ENCODE measurements around the gene MCTP2. TPM values are rescaled to one million over a fixed set of nuclear protein-coding genes. Genes with fewer than 3 reads are reported as not detected.

Gene MCTP2
- total and polyA plus RNA-seq, 2 of the 8 experiments (the other 6 are each of a cell fraction or from before 2014, with no cell fraction given): 3.4 to 4.5 TPM

GRCh38 chr15:94359716-94360115 is 128.4 kb downstream of the MCTP2 start (continued):
- no peak for TF ChIP-seq CHD7 (IDR thresholded peaks at IDR 0.05; ENCODE audit: insufficient replicate concordance, low read length)
- no peak for TF ChIP-seq POLR2A (IDR thresholded peaks at IDR 0.05; ENCODE audit: control extremely low read depth in 1 of 2, low read depth in 2 of 2, low read length in 2 of 2)
- TF ChIP-seq YY1 (IDR thresholded peaks at IDR 0.05; ENCODE audit: low read depth, low read length): no peak
- no peak for TF ChIP-seq USF2 (IDR thresholded peaks at IDR 0.05; ENCODE audit: low read length)
- no peak for TF ChIP-seq RXRA (IDR thresholded peaks at IDR 0.05; ENCODE audit: insufficient read depth, low read depth, low read length)
- TF ChIP-seq CBX5 (IDR thresholded peaks at IDR 0.05; ENCODE audit: low read depth, low read length): no peak
- TF ChIP-seq ATF2 (IDR thresholded peaks at IDR 0.05; ENCODE audit: low read length): no peak
- no peak for TF ChIP-seq JUND (IDR thresholded peaks at IDR 0.05; ENCODE audit: low read length)
- no peak for TF ChIP-seq POU5F1 (IDR thresholded peaks at IDR 0.05; ENCODE audit: low read depth, low read length)
- TF ChIP-seq TCF12 (IDR thresholded peaks at IDR 0.05; ENCODE audit: low read depth, low read length): no peak
